Ishikawa (cell line): ENCODE data around the gene ARF6.

Experiments
- CEBPB ChIP-seq: IDR thresholded peaks from 2 replicates; pipeline ENCODE4 v1.6.1; 2012
- CREB1 ChIP-seq: IDR thresholded peaks from 2 replicates; pipeline ENCODE4 v1.6.1; 2012; ENCODE audit warnings: low read depth
- EGR1 ChIP-seq: IDR thresholded peaks from 2 replicates; pipeline ENCODE4 v1.6.1; 2012
- EP300 ChIP-seq: IDR thresholded peaks from 2 replicates; pipeline ENCODE4 v1.6.1; 2012; ENCODE audit warnings: borderline replicate concordance
- FOXM1 ChIP-seq: IDR thresholded peaks from 2 replicates; pipeline ENCODE4 v1.6.1; 2012; ENCODE audit warnings: low read depth, borderline replicate concordance
- NFIC ChIP-seq: IDR thresholded peaks from 2 replicates; pipeline ENCODE4 v1.6.1; 2012
- RAD21 ChIP-seq: IDR thresholded peaks from 2 replicates; pipeline ENCODE4 v1.6.1; 2012; ENCODE audit warnings: low read depth
- TAF1 ChIP-seq: IDR thresholded peaks from 2 replicates; pipeline ENCODE4 v1.6.1; 2012; ENCODE audit warnings: low read depth, mild to moderate bottlenecking
- TCF12 ChIP-seq: IDR thresholded peaks from 2 replicates; pipeline ENCODE4 v1.6.1; 2012; ENCODE audit warnings: low read depth
- TEAD4 ChIP-seq: IDR thresholded peaks from 2 replicates; pipeline ENCODE4 v1.6.1; 2012
- USF1 ChIP-seq: IDR thresholded peaks from 2 replicates; pipeline ENCODE4 v1.6.1; 2012
- YY1 ChIP-seq: IDR thresholded peaks from 2 replicates; pipeline ENCODE4 v1.6.1; 2012; ENCODE audit warnings: low read depth
- ZBTB7A ChIP-seq: IDR thresholded peaks from 2 replicates; pipeline ENCODE4 v1.6.1; 2012; ENCODE audit warnings: low read depth
- TF ChIP-seq, protein P1 (sequence below): IDR thresholded peaks from 2 replicates; pipeline ENCODE4 v1.6.1; 2012
- TF ChIP-seq, protein P2 (sequence below): IDR thresholded peaks from 2 replicates; pipeline ENCODE4 v1.6.1; 2012; ENCODE audit warnings: low read depth, mild to moderate bottlenecking

Gene ARF6

GRCh38 chr14:49919825-49920659 is 27.2 kb downstream of the ARF6 start:
- no peak for TF ChIP-seq USF1
- no peak for TF ChIP-seq FOXM1
- TF ChIP-seq YY1 = no peak
- TF ChIP-seq TAF1 = no peak
- TF ChIP-seq, protein P1, sequence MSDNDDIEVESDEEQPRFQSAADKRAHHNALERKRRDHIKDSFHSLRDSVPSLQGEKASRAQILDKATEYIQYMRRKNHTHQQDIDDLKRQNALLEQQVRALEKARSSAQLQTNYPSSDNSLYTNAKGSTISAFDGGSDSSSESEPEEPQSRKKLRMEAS = no peak
- no peak for TF ChIP-seq RAD21
- no peak for TF ChIP-seq EGR1
- TF ChIP-seq TCF12 = no peak

DNA sequence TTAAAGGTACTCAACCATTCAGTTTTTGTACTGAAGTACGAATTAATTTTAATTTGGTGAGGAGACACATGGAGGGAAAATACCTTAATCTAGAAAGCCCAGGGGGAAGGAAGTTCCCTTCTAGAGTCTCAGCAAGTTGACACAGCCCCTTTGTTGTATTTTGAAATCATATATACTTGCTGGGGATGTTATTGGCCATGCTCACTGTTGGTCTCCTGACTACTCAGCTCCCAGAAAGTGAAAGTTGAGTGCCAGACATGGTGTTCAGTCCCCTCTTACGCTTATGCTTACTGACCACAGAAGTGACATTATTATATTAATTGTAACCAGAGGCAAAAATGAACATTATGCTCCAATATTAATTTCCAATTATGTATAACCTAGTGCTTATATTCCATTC is 28.1 kb downstream of the ARF6 start:
- no peak for TF ChIP-seq CEBPB
- TF ChIP-seq, protein P2, sequence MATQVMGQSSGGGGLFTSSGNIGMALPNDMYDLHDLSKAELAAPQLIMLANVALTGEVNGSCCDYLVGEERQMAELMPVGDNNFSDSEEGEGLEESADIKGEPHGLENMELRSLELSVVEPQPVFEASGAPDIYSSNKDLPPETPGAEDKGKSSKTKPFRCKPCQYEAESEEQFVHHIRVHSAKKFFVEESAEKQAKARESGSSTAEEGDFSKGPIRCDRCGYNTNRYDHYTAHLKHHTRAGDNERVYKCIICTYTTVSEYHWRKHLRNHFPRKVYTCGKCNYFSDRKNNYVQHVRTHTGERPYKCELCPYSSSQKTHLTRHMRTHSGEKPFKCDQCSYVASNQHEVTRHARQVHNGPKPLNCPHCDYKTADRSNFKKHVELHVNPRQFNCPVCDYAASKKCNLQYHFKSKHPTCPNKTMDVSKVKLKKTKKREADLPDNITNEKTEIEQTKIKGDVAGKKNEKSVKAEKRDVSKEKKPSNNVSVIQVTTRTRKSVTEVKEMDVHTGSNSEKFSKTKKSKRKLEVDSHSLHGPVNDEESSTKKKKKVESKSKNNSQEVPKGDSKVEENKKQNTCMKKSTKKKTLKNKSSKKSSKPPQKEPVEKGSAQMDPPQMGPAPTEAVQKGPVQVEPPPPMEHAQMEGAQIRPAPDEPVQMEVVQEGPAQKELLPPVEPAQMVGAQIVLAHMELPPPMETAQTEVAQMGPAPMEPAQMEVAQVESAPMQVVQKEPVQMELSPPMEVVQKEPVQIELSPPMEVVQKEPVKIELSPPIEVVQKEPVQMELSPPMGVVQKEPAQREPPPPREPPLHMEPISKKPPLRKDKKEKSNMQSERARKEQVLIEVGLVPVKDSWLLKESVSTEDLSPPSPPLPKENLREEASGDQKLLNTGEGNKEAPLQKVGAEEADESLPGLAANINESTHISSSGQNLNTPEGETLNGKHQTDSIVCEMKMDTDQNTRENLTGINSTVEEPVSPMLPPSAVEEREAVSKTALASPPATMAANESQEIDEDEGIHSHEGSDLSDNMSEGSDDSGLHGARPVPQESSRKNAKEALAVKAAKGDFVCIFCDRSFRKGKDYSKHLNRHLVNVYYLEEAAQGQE = no peak

DNA sequence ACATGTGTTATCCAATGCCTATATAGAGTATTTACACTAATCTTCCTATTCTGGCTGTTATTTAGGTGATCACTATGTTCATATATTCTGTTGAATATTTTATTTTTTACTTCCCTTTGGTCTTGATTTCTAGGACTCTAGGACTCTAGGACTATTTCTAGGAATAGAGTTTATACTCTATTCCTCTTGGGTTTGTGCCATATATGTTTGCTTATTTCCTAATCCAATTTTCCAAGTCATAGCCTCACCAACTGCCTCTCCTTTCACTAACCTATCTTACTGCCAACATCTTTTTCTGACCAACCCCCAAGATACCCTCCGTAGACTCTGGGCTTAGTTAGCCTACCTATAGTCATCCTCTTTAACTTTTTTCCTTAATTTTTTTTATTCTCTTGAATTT is 28.5 kb downstream of the ARF6 start:
- TF ChIP-seq CEBPB = no peak
- TF ChIP-seq YY1 = no peak

DNA sequence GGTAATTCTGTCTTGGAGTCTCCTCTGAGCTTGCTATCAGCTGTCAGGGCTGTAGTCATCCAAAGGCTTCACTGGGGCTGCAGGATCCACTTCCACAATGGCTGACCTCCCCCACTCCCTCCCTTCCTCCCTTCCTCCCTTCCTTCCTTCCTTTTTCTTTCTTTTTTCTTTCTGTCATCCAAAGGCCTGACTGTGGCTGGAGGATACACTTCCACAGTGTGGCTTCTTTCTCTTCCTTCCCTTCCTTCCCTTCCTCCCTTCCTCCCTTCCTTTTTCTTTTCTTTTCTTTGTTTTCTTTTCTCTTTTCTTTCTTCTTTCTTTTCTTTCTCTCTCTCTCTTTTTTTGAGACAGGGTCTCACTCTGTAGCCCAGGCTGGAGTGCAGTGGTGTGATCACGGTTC is 30.6 kb downstream of the ARF6 start:
- TF ChIP-seq YY1 = no peak
- TF ChIP-seq EP300 = no peak
- TF ChIP-seq, protein P1 = no peak
- TF ChIP-seq NFIC = no peak
- no peak for TF ChIP-seq ZBTB7A
- TF ChIP-seq TEAD4 = no peak
- no peak for TF ChIP-seq TAF1

DNA sequence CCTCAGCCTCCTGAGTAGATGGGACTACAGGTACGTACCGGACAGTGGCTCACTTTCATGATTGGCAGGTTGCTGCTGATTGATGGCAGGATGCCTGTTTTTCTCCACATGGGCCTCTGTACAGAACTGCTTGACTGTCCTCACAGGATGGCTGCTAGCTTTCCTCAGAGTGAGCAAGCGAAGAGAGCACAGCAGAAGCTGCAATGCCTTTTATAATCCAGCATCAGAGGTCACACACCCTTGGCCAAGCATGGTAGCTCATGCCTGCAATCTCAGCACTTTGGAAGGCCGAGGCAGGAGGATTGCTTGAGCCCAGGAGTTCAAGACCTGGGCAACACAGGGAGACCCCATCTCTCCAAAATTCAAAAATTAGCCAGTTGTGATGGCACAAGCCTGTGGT is 31.0 kb downstream of the ARF6 start:
- TF ChIP-seq, protein P2 = no peak
- TF ChIP-seq TEAD4 (no peak), NFIC (no peak), USF1 (no peak), YY1 (no peak), CREB1 (no peak), CEBPB (no peak), TAF1 (no peak), TCF12 (no peak), EP300 (no peak), EGR1 (no peak), FOXM1 (no peak), RAD21 (no peak), ZBTB7A (no peak)
- TF ChIP-seq, protein P1 = no peak

DNA sequence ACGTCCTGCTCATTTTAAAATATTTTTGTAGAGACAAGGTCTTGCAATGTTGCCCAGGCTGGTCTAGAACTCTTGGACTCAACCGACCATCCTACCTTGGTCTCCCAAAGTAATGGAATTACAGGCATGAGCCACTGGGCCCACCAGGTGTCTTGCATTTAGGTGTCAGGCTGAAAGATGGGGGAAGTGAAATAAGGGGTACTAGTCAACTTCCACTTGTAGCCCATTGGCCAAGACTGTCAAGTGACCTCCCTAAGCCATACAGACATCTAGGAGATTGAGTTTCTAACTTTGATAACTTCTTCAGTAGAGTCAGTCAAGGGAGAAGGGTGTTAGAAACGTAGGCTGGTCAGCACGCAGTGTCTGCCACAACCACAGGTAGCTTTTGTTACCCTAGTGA is 32.0 kb downstream of the ARF6 start:
- no peak for TF ChIP-seq TEAD4
- TF ChIP-seq, protein P1 = no peak
- TF ChIP-seq FOXM1 = no peak
- no peak for TF ChIP-seq TAF1

GRCh38 chr14:49926803-49927202 is 33.9 kb downstream of the ARF6 start:
- no peak for TF ChIP-seq CEBPB
- no peak for TF ChIP-seq NFIC
- no peak for TF ChIP-seq EGR1
- no peak for TF ChIP-seq USF1
- TF ChIP-seq, protein P2 = no peak
- no peak for TF ChIP-seq FOXM1
- TF ChIP-seq, protein P1 = no peak
- TF ChIP-seq TCF12 = no peak
- TF ChIP-seq EP300 = no peak
- no peak for TF ChIP-seq ZBTB7A
- no peak for TF ChIP-seq RAD21
- no peak for TF ChIP-seq TAF1
- no peak for TF ChIP-seq TEAD4
- no peak for TF ChIP-seq YY1
- no peak for TF ChIP-seq CREB1
